ENCODE results near the gene ZNF45. TPM values are rescaled to one million over a fixed set of nuclear protein-coding genes. Genes with fewer than 3 reads are reported as not detected.
A peak's percentile ranks its signal among the peaks of the same experiment; 100 is the strongest.
"Not testable (repeated sequence)": the region's sequence is repeated elsewhere in the genome, so short reads cannot be mapped to it uniquely, and the experiment has no call there.

The ZNF45 gene
- total RNA-seq, 1 donor from 2014 or later: 18.5 TPM

- no peak for DNase-seq (ENCODE audit: low read depth, low spot score)
Measured at GRCh38 chr19:43913383-43913782, 21.7 kb downstream of the ZNF45 start.

GRCh38 chr19:43910884-43911283, 24.2 kb downstream of the ZNF45 start:
- DNase-seq (ENCODE audit: low read depth, low spot score): no peak

- no peak for DNase-seq (ENCODE audit: low read depth, low spot score)
Measured at GRCh38 chr19:43908659-43909058, 26.4 kb downstream of the ZNF45 start.

- DNase-seq (ENCODE audit: low read depth, low spot score): no peak
Measured at GRCh38 chr19:43906774-43907173, 28.3 kb downstream of the ZNF45 start.

- DNase-seq (ENCODE audit: low read depth, low spot score): no peak
Measured at GRCh38 chr19:43905897-43906296, 29.2 kb downstream of the ZNF45 start.

- no peak for DNase-seq (ENCODE audit: low read depth, low spot score)
Measured at GRCh38 chr19:43902399-43902798, 32.7 kb downstream of the ZNF45 start.

GRCh38 chr19:43901395-43902390, 33.4 kb downstream of the ZNF45 start:
- peak; percentile 52 for DNase-seq (ENCODE audit: low read depth, low spot score)

- DNase-seq (ENCODE audit: low read depth, low spot score): no peak
Measured at GRCh38 chr19:43895727-43896308, 39.3 kb downstream of the ZNF45 start.

GRCh38 chr19:43883864-43884263, 51.2 kb downstream of the ZNF45 start, which contains the start of gene ZNF404:
ZNF404 (minus strand) TSS chr19:43883964.
- no peak for DNase-seq (ENCODE audit: low read depth, low spot score)

GRCh38 chr19:43880483-43880882, 54.6 kb downstream of the ZNF45 start:
- no peak for DNase-seq (ENCODE audit: low read depth, low spot score)

GRCh38 chr19:43872547-43873336, 62.3 kb downstream of the ZNF45 start:
- DNase-seq (ENCODE audit: low read depth, low spot score): no peak

GRCh38 chr19:43866923-43867322, 68.2 kb downstream of the ZNF45 start:
- DNase-seq (ENCODE audit: low read depth, low spot score): not testable (repeated sequence)

Other genes with a start within 250 kb of the ZNF45 start
- not detected in 2 replicates for gene IRGC, start 219.2 kb downstream of the ZNF45 start, total RNA-seq
- 5.9 and 10.4 TPM in 2 replicates for gene SMG9, start 180.3 kb downstream of the ZNF45 start, total RNA-seq
- 0.46 and 0.49 TPM in 2 replicates for gene KCNN4, start 154.3 kb downstream of the ZNF45 start, total RNA-seq
- 0.39 and 0.53 TPM in 2 replicates for gene LYPD5, start 132.8 kb downstream of the ZNF45 start, total RNA-seq
- gene ZNF283, start 108.0 kb downstream of the ZNF45 start, total RNA-seq: 7.9 and 13.0 TPM in 2 replicates
- 0.86 and 2.0 TPM in 2 replicates for gene ZNF404, start 51.3 kb downstream of the ZNF45 start, total RNA-seq
- gene ZNF221, start 15.9 kb upstream of the ZNF45 start, total RNA-seq: 3.6 and 7.7 TPM in 2 replicates
- 5.3 and 7.6 TPM in 2 replicates for gene ZNF155, start 48.9 kb upstream of the ZNF45 start, total RNA-seq
- 2.4 and 4.3 TPM in 2 replicates for gene ZNF230, start 67.7 kb upstream of the ZNF45 start, total RNA-seq
- gene ZNF222, start 90.1 kb upstream of the ZNF45 start, total RNA-seq: 4.7 and 6.7 TPM in 2 replicates
- gene ZNF223, start 116.8 kb upstream of the ZNF45 start, total RNA-seq: 3.7 and 6.1 TPM in 2 replicates
- gene ZNF284, start 136.9 kb upstream of the ZNF45 start, total RNA-seq: 2.6 and 3.9 TPM in 2 replicates
- 21.1 and 27.8 TPM in 2 replicates for gene ZNF224, start 159.1 kb upstream of the ZNF45 start, total RNA-seq
- 4.5 and 6.7 TPM in 2 replicates for gene ZNF225, start 178.1 kb upstream of the ZNF45 start, total RNA-seq
- gene ZNF234, start 206.3 kb upstream of the ZNF45 start, total RNA-seq: 8.3 and 13.3 TPM in 2 replicates
- gene ZNF226, start 229.8 kb upstream of the ZNF45 start, total RNA-seq: 14.4 and 17.2 TPM in 2 replicates

All from pulmonary artery endothelial cell (primary cell).